A673 (cell line): ENCODE measurements around the gene RERE. TPM values are rescaled to one million over a fixed set of nuclear protein-coding genes. Genes with fewer than 3 reads are reported as not detected.

Experiments used
- BruUV-seq: library from RNA; stranded (reverse); fragments of 400-500 nt; replicated peaks from 2 replicates; lab custom pipeline; 2021; lab: Mats Ljungman, UMichigan
- CTCF ChIA-PET: fragments of 300-600 bp; sonication (Branson Sonifier 250); formaldehyde crosslinking; loops from one replicate; lab custom pipeline; 2022; ENCODE audit warnings: antibody characterized with exemption; lab: Charles Lee
- POLR2A ChIA-PET: fragments of 300-600 bp; sonication (Branson Sonifier 250); formaldehyde crosslinking; loops from one replicate; lab custom pipeline; 2022; ENCODE audit warnings: antibody characterized with exemption; ENCODE audit not compliant: low non-redundant PET; lab: Charles Lee
- DNase-seq: peaks from one replicate; pipeline ENCODE4 v3.0.0-alpha.2; 2015; ENCODE audit warnings: low spot score
- H3K27ac ChIP-seq: fragments of 200-600 bp; sonication (generic); 2 replicates; pipeline ENCODE4 v1.5.1; 2016; ENCODE audit warnings: mixed run types, low read depth, mild to moderate bottlenecking, mixed read lengths, antibody characterized with exemption, low read length; ENCODE audit not compliant: poor library complexity, severe bottlenecking
- H3K27me3 ChIP-seq: fragments of 200-600 bp; sonication (generic); replicated peaks from 2 replicates; pipeline ENCODE4 v1.6.1; 2017; ENCODE audit warnings: mixed run types, low read depth, mild to moderate bottlenecking, mixed read lengths, antibody characterized with exemption, low read length; ENCODE audit not compliant: insufficient read depth, poor library complexity
- H3K36me3 ChIP-seq: fragments of 200-600 bp; sonication (generic); 2 replicates; pipeline ENCODE4 v1.6.1; 2016; ENCODE audit warnings: mixed run types, mild to moderate bottlenecking, mixed read lengths, antibody characterized with exemption, low read length; ENCODE audit not compliant: insufficient read depth, poor library complexity, severe bottlenecking
- H3K4me1 ChIP-seq: fragments of 200-600 bp; sonication (generic); 2 replicates; pipeline ENCODE4 v1.6.1; 2017; ENCODE audit warnings: mixed run types, mild to moderate bottlenecking, mixed read lengths, antibody characterized with exemption, low read length; ENCODE audit not compliant: insufficient read depth, poor library complexity, severe bottlenecking
- H3K4me3 ChIP-seq: fragments of 200-600 bp; sonication (generic); 2 replicates; pipeline ENCODE4 v1.5.1; 2016; ENCODE audit warnings: low read depth, mixed run types, mild to moderate bottlenecking, mixed read lengths, low read length; ENCODE audit not compliant: poor library complexity, severe bottlenecking
- H3K9me3 ChIP-seq: fragments of 200-600 bp; sonication (generic); 2 replicates; pipeline ENCODE4 v1.6.1; 2016; ENCODE audit warnings: mixed run types, low read depth, mild to moderate bottlenecking, mixed read lengths, antibody characterized with exemption, low read length; ENCODE audit not compliant: poor library complexity, severe bottlenecking
- EZH2 ChIP-seq: fragments of 200-600 bp; sonication (generic); IDR thresholded peaks from 2 replicates; pipeline ENCODE4 v1.6.1; 2017; ENCODE audit warnings: borderline replicate concordance, low read depth, mild to moderate bottlenecking, mixed read lengths, antibody characterized with exemption, low read length; ENCODE audit not compliant: poor library complexity, severe bottlenecking
- intact Hi-C: fragments of 100-400 bp; cut with micrococcal nuclease; formaldehyde crosslinking; loops from one replicate; pipeline ENCODE4 v1.10.0; 2022; ENCODE audit not compliant: unreplicated experiment
- total RNA-seq: library from RNA; stranded (reverse); gene quantifications from 2 replicates; pipeline ENCODE4 v1.2.3, GENCODE V29; 2021
- TF ChIP-seq, protein P1 (sequence below): fragments of 300-800, 200-600 bp; sonication (generic); conservative IDR thresholded peaks from 2 replicates; pipeline ENCODE4 v1.5.1; 2017; ENCODE audit warnings: low read depth, mild to moderate bottlenecking, antibody characterized with exemption, low read length, moderate library complexity, mixed read lengths

The RERE gene
- total RNA-seq, 1 experiment from 2014 or later: 188 TPM

DNA sequence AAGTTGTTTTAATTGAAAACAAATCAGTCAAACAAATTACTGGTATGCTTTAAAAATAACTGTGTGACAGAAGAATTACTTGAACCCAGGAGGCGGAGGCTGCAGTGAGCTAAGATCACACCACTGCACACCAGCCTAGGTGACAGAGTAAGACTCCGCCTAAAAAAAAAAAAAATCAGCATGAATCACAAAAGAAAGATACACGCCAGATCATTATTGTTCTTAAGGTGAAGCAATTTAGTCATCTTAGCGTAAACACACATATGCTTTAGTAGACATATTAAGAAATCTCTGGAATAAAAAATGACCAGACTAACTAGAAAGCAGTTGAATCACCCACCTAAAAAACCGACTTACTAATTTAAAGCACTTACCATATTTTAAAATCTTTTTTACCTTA lies 20.2 kb downstream of the RERE start:
- Histone ChIP-seq H3K4me1 (peaks cover 6% of the 10 kb centered on the region), H3K4me3 (no peak overlapping the region), H3K9me3 (no peaks in the 10 kb centered on the region), H3K27me3 (no peaks in the 10 kb centered on the region), H3K36me3 (no peaks in the 10 kb centered on the region), H3K27ac (no peak overlapping the region)
- BruUV-seq: no TSS peak
- intact Hi-C loops: no loop called here
- ChIA-PET POLR2A (no interaction called here), CTCF (interaction anchor here (0.5 kb wide), 1 partner anchor 8 kb away, joined by 6 read pairs; no protein-coding TSS in a partner anchor)
- no peak for TF ChIP-seq EZH2
- TF ChIP-seq, protein P1, sequence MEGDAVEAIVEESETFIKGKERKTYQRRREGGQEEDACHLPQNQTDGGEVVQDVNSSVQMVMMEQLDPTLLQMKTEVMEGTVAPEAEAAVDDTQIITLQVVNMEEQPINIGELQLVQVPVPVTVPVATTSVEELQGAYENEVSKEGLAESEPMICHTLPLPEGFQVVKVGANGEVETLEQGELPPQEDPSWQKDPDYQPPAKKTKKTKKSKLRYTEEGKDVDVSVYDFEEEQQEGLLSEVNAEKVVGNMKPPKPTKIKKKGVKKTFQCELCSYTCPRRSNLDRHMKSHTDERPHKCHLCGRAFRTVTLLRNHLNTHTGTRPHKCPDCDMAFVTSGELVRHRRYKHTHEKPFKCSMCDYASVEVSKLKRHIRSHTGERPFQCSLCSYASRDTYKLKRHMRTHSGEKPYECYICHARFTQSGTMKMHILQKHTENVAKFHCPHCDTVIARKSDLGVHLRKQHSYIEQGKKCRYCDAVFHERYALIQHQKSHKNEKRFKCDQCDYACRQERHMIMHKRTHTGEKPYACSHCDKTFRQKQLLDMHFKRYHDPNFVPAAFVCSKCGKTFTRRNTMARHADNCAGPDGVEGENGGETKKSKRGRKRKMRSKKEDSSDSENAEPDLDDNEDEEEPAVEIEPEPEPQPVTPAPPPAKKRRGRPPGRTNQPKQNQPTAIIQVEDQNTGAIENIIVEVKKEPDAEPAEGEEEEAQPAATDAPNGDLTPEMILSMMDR: no peak
- DNase-seq: no peak

DNA sequence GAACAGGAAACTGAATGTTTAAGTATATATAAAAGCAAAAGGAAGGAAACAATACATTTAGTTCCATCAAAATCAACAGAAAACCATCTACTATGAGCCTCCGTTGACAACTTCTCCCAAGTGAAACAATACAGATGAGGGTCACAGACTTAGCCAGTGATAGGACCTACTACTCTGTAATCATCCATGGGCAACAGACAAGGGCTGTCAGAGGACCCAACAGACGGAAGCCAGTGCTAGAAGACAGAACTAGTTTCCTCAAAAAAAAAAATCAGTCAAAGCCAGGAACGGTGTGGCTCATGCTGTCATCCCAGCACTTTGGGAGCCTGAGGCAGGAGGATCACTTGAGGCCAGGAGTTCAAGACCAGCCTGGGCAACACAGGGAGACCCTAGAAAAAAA lies 20.6 kb downstream of the RERE start:
- Histone ChIP-seq H3K27me3 (no peaks in the 10 kb centered on the region), H3K4me3 (no peak overlapping the region), H3K27ac (no peak overlapping the region), H3K36me3 (no peaks in the 10 kb centered on the region), H3K9me3 (no peaks in the 10 kb centered on the region), H3K4me1 (peaks cover 6% of the 10 kb centered on the region)
- ChIA-PET POLR2A (no interaction called here), CTCF (interaction anchor here (0.5 kb wide), 1 partner anchor 8 kb away, joined by 6 read pairs; no protein-coding TSS in a partner anchor)
- no peak for DNase-seq
- no TSS peak for BruUV-seq
- TF ChIP-seq, protein P1: no peak
- TF ChIP-seq EZH2: no peak
- intact Hi-C loops: no loop called here

DNA sequence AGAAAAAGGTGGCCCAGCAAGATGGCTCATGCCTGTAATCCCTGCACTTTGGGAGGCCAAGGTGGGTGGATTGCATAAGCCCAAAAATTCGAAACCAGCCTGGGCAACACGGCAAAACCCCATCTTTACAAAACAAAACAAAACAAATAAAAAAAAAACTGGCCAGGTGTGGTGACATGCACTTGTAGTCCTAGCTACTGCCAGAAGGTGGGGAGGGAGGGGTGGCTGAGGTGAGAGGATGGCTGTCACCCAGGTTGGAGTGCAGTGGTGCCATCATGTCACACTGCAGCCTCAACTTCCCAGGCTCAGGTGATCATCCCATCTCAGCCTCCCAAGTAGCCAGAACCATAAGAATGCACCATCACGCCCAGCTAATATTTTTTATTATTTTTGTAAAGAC lies 22.8 kb downstream of the RERE start:
- H3K36me3 ChIP-seq: no peaks in the 10 kb centered on the region
- CTCF ChIA-PET: no interaction called here
- no peak for DNase-seq
- no TSS peak for BruUV-seq
- no peaks in the 10 kb centered on the region for H3K9me3 ChIP-seq
- no peak overlapping the region for H3K4me3 ChIP-seq
- no peaks in the 10 kb centered on the region for H3K27me3 ChIP-seq
- no peak overlapping the region for H3K27ac ChIP-seq
- intact Hi-C loops: no loop called here
- POLR2A ChIA-PET: no interaction called here
- TF ChIP-seq, protein P1: no peak
- no peak for TF ChIP-seq EZH2
- peaks cover 6% of the 10 kb centered on the region for H3K4me1 ChIP-seq
